Amniotic epithelial cell (primary cell): Measurements from ENCODE around the gene METTL18.
"Not testable (repeated sequence)": the region's sequence is repeated elsewhere in the genome, so short reads cannot be mapped to it uniquely, and the experiment has no call there.

Experiments used
- DNase-seq: peaks from one replicate; pipeline ENCODE4 v3.0.0-alpha.2; 2010; ENCODE audit warnings: low read depth

Gene METTL18

GRCh38 chr1:169794530-169795416 lies at the start of gene METTL18:
Gene METTL18 (minus strand): TSS chr1:169794907. CDS start chr1:169793695, 1,212 bp downstream.
- peak; percentile 96 for DNase-seq

GRCh38 chr1:169838942-169839341 lies 44.2 kb upstream of the METTL18 start:
- no peak for DNase-seq

- DNase-seq = no peak
These were observed 41.5 kb upstream of the METTL18 start for GRCh38 chr1:169836198-169836597.

GRCh38 chr1:169835647-169836046 lies 40.9 kb upstream of the METTL18 start:
- no peak for DNase-seq

GRCh38 chr1:169834869-169835268 lies 40.2 kb upstream of the METTL18 start:
- no peak for DNase-seq

- DNase-seq = peak; percentile 24
These were observed 38.6 kb upstream of the METTL18 start for GRCh38 chr1:169833179-169833901.

- DNase-seq = no peak
These were observed 35.0 kb upstream of the METTL18 start for GRCh38 chr1:169829671-169830070.

- no peak for DNase-seq
These were observed 29.4 kb upstream of the METTL18 start for GRCh38 chr1:169824153-169824552.

GRCh38 chr1:169821500-169821899 lies 26.8 kb upstream of the METTL18 start:
- DNase-seq = no peak

- DNase-seq = no peak
These were observed 21.9 kb upstream of the METTL18 start for GRCh38 chr1:169816617-169817016.

- DNase-seq = no peak
These were observed 19.6 kb upstream of the METTL18 start for GRCh38 chr1:169814265-169814664.

GRCh38 chr1:169812131-169812530 lies 17.4 kb upstream of the METTL18 start:
- no peak for DNase-seq

- DNase-seq = not testable (repeated sequence)
These were observed 16.8 kb upstream of the METTL18 start for GRCh38 chr1:169811418-169812035.

- peak; percentile 21 for DNase-seq
These were observed 14.8 kb upstream of the METTL18 start for GRCh38 chr1:169809370-169810095.

- DNase-seq = no peak
These were observed 10.2 kb upstream of the METTL18 start for GRCh38 chr1:169804941-169805340.

- DNase-seq = no peak
These were observed 8.2 kb upstream of the METTL18 start for GRCh38 chr1:169802888-169803287.

- DNase-seq = no peak
These were observed 2.6 kb upstream of the METTL18 start for GRCh38 chr1:169797281-169797680.

- no peak for DNase-seq
These were observed 1.6 kb upstream of the METTL18 start for GRCh38 chr1:169796274-169796810.

- no peak for DNase-seq
These were observed 980 bp upstream of the METTL18 start for GRCh38 chr1:169795687-169796086.

GRCh38 chr1:169793730-169794129 lies 977 bp downstream of the METTL18 start:
- DNase-seq = no peak

GRCh38 chr1:169788402-169788801 lies 6.3 kb downstream of the METTL18 start:
- DNase-seq = no peak

- DNase-seq = no peak
These were observed 7.7 kb downstream of the METTL18 start for GRCh38 chr1:169786974-169787373.
